GM19238 (cell line): ENCODE data around the gene RACK1.

ENCODE experiments used
- DNase-seq: peaks from one replicate; pipeline ENCODE4 v3.0.0; 2011; ENCODE audit warnings: low spot score; ENCODE audit not compliant: insufficient read length

Gene RACK1

DNA sequence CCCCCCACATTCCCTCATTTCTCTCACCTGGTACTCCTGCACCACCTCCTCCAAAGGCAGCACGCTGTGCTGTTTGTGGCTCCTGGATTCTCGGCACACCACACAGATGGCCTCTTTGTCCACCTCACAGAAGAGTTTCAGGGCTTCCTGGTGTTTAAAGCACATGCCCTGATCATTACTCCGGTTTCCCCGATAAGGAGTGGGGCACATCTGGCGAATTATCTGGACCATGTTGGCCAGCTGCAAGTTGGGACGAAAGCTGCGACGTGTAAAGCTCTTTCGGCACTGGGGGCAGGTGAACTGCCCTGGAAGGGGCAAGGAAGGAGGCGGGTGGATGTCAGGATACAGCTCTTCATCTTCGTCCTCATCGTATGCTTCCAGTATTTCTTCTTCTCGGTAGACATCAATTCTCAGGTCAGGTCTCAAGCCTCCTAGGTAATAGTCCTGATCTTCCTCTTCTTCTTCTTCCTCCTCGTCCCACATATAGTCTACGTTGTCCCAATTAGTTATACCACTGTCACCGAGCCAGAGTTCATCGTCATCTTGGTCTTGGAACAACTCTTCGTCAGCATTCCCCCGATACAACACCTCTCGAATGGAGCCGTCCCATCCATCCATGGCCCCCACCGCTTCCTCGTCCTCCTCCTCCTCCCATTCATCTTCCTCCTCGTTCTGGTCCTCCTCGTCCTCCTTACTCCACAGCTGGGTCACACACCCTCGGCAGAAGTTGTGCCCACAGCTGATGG lies 16.4 kb upstream of the RACK1 start:
- DNase-seq, result no peak

DNA sequence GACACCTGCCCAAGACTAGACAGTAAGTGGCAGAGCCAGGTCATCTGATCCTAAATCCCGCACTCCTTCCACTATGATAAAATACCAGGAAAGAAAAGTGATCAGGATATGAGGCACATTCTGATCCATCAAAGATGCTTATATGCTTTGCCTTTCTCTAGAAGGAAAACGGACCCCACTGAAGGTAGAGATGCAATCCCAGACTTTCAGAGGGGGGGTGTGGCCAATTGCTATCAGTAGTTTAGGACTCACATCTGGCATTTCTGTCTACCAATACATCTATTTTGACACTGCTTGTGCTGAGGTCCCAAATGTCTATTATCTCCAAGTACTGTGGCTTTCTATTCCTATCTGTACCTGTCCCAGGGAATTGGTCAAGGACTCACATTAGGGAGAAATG lies 15.6 kb upstream of the RACK1 start:
- DNase-seq, result no peak

DNA sequence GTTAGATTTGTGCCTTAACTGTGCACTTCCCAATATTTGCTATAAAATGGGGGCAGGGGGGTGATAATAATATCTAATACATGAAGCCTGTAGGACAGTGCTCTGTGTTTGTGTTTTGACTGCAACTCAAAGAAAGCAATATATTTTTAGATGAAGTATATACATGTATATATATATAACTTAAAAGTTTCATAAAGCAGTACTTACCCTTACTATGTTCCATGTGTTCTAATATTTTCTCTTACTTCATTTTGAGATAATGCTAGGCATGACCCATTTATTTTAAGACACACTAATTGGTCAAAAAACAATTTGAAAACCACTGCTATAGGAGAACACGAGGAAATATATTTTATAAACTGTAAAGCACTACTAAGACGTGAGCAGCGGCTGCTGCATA lies 14.9 kb upstream of the RACK1 start:
- DNase-seq, result no peak

DNA sequence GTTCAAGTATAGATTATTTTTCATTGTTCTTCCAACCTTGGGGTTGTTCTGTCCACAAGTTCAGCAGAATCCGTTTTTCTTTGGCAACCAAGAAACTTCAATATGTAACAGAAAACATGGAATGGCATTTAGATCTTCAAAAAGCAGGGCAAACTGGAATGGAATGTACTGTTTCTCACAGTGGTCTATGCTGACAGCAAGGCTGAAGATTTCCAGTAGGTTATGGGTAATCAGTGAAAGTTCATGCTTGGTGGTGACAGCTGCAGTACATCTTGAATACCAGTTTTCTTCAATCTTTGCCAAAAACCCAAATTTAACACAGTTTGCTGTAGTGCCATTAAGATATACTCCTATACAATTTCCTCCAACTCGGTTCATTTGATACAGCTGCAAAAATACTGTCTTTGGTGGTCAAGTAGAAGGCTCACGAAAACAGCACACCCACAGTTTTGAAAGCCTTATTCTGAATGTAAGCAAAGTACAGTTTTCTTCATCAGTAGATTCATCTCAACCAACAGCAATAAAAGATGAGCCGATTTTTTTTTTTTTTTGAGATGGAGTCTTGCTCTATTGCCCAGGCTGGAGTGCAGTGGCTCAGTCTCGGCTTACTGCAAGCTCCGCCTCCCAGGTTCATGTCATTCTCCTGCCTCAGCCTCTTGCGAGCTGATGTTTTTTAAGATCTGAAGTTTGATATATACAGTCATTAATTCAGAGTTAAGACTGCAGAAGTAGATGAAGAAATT lies 12.3 kb upstream of the RACK1 start:
- no peak for DNase-seq

DNA sequence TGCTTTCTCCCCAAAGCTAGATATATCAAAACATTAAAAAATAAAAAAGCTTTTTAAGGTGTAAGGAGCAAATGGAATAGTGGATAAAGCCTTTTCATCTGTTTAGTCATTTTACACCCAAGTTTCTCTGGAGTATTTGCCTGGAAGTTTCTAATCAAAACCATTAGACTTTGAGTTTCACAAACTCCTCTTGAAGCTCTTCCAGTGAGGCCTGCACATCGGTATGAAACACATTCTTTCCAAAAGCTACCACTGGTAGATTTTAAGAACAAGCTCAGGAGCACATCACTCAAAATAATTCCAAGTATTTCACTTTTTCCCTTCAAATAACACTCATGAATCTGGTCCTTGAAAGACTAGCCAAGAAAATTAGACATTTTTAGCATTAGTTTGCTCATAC lies 11.6 kb upstream of the RACK1 start:
- DNase-seq, result no peak

DNA sequence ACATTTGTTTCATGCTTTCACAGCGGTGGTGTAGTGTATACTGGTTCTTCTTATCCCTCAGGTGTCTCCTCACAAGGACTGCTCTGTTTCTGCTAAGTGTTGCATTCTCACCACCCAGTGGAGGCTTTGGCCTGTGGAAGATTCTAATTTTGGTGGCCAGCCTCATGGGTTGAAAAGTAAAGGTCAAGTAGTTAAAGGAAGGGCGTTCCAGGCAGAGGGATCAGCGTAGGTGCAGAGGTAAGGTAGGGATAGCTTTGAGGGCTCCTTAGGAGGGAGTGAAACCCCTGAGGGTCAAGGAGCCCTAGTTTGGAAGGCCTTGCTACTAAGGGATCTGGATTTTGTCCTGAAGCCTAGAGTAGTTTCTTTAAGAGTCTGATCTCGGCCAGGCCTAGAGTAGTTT lies 4.6 kb upstream of the RACK1 start:
- DNase-seq, result no peak

DNA sequence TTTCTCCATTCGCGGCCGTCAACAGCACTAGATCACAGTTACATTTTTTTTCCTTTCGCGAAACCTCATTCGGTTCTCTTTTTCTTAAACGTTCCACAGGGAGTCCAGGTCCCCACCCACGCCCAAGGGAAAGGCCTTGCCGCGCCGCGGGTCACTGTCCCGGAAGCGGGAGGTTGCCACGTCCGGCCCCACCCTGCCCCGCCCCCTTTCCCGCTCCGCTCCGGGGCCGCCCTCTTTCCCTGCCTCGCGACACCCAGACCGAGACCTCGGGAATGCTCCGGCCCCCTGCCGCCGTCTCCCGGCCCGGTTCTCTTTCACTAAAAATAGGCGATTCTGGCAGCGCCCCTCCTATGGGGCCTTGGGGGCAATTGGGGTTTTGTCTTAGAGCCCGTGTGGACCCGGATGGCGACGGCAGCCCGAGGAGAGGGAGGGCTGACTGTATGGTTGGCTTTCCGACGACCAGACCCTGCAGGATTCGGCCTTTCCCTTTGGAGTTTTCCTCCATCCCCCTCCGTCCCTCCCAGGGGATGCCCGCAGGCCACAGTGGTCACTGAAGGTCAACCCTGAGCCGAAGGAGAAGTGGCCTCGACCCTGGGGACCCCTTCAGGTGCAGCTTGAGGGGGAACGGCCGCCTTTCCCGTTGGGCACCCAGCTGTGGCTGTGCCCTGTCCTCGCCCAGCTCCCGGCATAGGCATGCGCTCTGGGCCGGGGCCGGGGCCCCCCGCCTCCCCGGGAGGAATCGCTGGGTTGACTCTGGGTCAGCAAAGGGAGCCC lies 2.8 kb upstream of the RACK1 start:
- DNase-seq, result peak; percentile 66

DNA sequence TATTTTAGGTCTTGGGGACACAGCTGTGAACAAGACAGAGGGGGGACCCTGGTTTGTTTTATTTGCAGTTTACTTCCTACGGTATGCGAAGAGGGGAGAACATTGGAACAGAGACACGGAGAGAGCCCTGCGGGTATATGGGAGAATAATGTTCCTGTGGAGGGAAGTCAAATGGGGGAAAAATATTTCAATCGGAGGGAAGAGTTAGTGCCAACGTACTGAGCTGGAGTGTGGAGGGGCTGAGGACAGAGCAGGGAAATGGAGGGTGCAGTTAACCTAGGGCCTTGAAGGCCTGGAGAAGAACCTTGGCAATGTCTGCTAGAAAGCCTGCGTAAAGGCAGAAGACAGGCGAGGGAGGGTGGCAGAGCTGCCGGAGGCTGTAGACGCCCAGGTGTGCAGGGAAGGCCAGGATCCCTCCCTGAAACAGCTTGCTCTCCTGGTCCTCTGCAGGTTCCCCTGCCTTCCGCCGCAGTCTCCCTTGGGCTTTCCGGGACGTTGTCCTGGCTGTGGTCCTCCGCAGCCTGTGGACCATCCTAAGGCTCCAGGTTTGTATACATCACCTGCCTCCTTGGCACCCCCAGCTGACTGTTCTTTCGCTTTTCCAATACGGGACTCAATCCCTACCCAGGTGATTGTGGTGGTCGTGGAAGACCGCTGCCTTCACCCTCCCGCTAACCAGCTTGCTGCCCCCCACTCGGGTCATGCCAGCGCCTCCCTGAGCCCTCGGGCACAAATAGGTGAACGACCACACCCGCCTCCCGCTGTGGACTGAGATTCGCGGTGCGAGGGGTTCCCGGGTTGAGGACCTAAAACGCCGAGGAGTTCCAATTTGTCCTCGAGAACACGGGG lies 1.9 kb upstream of the RACK1 start:
- no peak for DNase-seq

DNA sequence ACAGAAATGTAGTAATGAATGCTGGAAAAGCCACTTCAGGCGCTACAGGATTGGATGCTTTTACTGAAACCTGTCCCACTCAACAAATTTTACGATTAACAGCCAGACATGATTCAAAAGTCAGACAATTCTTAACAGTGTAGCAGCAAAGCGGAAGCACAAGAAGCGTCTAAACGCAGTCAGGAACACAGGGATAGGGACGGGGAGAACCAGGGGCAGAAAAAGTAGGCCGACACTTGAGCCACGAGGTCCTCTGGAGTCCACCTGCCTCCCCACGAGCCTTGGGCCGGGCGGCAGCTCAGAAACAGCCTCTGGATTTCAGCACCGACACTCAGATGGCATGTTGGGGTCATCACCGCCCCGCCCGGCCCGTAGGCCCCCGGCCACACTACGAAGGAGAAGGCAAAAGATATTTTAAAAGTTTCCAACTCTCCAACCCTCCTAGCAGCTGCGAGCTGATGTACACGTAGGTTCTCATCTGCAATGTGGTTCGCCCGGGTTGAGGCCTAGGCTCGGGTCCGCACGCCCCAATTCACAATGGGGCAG lies 615 bp downstream of the RACK1 start:
- DNase-seq, result no peak

DNA sequence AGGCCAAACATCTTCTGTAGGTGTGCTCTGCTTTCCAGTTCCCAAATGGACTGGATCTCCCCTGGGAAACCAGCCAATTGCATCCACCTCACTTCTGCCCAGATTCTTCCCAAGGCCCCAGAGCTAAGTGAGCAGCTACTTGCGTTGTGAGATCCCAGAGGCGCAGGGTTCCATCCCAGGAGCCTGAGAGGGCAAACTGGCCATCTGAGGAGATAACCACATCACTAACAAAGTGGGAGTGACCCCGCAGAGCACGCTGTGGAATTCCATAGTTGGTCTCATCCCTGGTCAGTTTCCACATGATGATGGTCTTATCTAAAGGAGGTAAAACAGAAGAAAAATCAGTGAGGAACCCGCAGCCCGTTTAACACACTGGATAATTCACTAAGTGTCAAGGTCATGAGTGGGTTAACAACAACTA lies 1.7 kb downstream of the RACK1 start:
- DNase-seq, result no peak

DNA sequence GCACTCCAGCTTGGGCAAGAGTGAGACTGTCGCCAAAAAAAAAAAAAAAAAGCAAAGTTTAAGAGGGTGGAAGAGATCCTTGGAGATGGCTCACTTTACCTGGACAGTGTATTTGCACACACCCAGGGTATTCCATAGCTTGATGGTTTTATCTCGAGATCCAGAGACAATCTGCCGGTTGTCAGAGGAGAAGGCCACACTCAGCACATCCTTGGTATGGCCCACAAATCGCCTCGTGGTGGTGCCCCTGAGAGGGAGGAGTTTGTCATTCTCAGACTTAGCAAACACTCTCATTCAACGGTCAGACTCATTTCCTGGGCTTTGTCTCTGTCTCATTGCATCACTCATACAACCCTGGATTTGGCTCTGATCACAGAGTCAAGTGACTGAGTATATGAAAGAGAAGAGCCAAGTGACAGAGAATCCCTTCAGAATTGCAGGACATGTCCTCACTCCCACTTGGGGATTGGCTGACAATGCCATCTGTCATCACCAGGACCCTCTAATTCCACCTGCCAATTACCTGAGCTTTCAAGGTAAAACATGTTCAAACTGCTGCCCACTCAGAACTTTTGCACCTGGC lies 2.2 kb downstream of the RACK1 start:
- no peak for DNase-seq

DNA sequence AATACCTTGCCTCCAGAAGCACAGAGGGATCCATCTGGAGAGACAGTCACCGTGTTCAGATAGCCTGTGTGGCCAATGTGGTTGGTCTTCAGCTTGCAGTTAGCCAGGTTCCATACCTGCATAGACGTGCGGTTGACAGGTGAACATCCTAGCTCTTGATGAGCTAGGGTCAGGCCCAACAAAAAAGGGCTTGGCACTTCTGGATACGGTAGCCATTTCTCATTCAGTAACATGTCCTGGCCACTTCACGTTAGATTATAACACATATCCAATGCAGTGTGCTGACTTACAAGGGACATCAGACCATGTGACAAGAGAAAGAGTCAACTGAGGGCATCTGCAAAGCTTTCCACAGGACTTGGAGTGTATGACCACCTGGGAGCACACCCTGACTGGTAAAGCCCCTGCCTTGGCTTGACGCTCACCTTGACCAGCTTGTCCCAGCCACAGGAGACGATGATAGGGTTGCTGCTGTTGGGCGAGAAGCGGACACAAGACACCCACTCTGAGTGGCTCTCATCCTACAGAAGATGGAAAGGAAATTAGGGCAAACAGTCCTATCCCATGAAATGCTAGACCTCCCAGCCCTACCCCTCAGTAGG lies 4.5 kb downstream of the RACK1 start:
- no peak for DNase-seq

DNA sequence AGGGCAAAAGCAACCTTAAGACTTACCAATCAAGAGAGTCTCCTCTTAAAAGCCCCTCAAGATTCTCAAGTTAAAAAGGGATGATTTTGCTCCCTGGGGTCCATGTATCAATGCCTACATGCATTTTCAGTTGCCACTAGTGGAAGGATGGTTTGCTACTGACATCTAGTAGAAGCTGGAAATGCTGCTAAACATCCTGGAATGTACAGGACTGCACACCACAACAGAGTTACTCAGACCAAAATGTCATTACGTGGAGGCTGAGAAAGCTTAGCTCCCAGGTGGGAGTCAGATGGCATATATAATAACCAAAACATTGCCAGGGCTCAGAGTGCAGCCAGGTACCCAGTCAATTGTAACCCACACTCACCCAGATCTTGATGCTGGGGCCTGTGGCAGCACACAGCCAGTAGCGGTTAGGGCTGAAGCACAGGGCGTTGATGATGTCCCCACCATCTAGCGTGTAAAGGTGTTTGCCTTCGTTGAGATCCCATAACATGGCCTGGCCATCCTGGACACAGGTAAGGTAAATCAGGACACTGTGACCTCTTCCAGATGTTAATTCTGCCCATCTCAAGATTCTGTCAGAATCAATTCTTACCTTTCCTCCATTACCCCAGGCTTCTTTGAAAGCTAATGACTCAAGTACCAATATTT lies 5.8 kb downstream of the RACK1 start:
- no peak for DNase-seq

DNA sequence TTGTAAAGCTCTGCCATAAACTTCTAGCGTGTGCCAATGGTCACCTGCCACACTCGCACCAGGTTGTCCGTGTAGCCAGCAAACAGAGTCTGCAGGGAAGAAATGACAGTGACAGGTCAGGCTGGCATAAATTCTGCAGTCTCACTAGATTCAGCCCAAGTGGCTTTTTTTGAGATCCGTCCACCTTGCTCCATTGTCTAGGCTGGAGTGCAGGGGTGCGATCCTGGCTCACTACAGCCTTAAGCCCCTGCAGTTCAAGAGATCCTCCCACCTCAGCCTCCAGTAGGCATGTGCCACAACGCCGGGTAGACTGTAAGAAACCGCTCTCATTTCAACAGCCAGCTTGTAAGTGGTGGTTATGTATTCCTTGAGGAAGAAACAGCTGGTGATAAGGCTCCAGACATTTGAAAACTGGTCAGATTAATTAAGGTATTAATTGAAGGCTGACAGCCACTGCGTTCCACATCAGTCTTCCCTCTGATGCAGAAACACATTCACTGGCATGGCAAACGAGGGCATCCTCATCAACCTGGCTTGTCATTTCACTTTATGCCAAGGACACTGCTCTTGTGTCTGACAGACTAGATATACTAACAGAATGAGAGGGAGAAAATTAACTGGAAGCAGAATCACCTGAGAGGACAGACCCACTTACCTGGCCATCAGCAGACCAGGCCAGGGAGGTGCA lies 6.6 kb downstream of the RACK1 start:
- DNase-seq, result no peak

DNA sequence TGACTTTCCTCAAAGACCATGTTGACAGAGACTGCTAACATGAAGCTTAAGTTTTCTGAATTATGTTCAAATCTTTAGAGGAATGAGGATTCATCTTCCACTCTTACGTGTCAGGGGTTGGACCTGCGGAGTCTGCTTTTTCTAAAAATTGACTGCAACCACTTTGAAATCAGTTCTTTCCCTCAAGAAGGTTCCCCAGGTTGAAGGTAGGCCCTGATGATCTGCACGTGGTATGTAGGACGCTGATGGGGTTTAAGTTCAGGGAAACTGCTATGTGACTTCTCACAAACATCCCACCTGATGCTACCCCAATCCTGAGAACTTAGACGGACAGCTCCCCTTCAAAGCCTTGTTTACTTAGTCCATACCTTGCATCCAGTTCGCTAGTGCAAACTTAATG lies 7.2 kb downstream of the RACK1 start:
- DNase-seq, result no peak

DNA sequence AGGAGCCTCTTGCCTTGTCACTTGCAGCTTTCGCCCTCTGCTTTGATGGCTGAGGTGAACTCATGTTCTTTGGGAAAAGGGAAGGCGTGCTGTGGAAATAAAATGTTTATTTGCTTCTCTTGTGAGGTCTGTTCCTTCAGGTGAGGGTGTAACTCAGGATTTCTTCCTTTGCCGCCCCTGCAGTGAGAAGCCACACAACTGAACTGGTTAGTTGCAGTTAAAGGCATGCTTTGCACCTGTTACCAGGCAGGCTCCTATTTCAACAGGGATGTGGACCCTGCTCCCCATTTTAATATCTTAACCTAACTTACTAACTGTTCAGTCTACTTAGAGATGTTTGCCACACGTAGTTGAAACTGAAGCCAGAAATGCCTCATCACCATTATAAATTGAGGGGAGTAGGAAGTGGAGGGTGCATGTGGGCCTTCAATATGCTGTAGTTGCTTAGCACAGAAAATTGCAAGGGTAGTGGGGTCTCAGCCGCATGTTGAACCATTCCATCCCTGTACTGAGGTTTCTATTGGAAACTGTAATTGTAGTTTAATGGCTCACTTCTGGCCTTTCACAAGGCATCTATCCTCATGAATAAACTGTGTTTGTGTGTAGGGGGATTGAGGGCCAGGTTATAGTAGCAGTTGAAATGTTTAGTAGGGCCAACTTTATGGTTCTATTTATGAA lies 7.9 kb downstream of the RACK1 start:
- no peak for DNase-seq

DNA sequence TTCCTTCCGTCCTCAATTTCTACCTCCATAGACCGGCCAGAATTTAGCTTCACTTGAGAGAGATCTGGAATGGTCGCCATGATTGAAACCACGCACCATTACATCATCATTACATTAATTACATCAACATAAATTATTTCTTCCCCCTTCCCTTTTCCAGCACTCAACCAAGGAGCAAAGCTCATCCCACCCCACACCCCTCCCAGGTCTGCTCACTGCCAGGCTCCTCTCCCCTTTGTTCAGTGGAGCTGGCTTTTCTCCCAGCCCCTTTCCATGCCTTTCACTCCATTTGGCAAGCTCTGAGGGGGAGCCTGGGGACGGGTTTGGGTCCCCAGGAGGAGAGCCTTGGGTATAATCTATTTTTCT lies 8.4 kb downstream of the RACK1 start:
- no peak for DNase-seq

DNA sequence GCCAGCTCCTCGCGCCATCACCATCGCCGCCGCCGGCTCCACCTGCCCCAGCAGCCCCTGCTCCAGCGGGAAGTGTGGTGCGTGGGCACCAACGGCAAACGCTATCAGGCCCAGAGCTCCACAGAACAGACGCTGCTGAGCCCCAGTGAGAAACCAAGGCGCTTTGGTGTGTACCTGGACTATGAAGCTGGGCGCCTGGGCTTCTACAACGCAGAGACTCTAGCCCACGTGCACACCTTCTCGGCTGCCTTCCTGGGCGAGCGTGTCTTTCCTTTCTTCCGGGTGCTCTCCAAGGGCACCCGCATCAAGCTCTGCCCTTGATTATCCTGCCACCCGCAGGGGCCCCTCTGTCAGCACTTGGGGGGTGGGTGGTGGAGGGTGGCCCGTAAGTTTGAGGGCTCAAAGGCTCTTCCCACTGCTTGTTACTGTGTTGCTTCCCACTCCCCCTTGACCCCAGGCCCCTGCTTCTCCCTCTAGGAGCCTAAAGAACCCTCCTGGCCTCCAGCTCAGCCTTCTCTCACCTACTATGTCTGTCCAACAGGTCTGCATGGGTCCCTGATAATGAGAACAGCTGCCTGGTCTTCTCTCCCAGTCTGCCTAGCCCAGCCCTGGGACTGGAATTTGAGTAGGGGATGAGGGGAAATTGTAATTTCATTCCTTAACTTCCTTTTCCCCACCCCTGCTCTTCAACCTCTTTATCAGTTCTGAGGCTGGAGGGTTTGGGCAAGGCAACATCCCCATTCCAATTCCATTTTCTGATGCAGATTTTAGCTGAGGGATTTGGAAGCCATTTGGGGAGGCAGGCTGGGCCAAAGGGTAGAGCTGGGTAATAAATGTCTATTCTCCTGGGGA lies 9.0 kb downstream of the RACK1 start:
- no peak for DNase-seq
